GM23248 (cell line): Measurements from ENCODE around the gene OR5H6.

Experiments used
- EZH2 ChIP-seq: fragments of 200-600 bp; sonication (generic); IDR thresholded peaks from 2 replicates; pipeline ENCODE4 v1.6.1; 2018; ENCODE audit warnings: antibody characterized with exemption, mild to moderate bottlenecking; ENCODE audit not compliant: insufficient read depth, poor library complexity, severe bottlenecking
- EZH2phosphoT487 ChIP-seq: fragments of 200-600 bp; sonication (generic); IDR thresholded peaks from 2 replicates; pipeline ENCODE4 v1.6.1; 2018; ENCODE audit warnings: antibody characterized with exemption, moderate library complexity, mild to moderate bottlenecking, low read depth; ENCODE audit not compliant: insufficient read depth

GRCh38 chr3:98233468-98233867 is 30.6 kb upstream of the OR5H6 start:
- TF ChIP-seq EZH2 (no peak), EZH2phosphoT487 (no peak)
